Aorta (tissue), 5 donors: Measurements from ENCODE around the gene ASIC1. TPM values are rescaled to one million over a fixed set of nuclear protein-coding genes. Genes with fewer than 3 reads are reported as not detected.
A peak's percentile ranks its signal among the peaks of the same experiment; 100 is the strongest.

Experiments used
- ATAC-seq: fragments of 200-7000 bp; cut with Tn5 transposase; one replicate; pipeline ENCODE4 v1.9.1; 2022; ENCODE audit warnings: moderate library complexity; ENCODE audit not compliant: low FRiP score
- DNase-seq, 2 donors: peaks; one replicate each; pipeline ENCODE4 v3.0.0-alpha.2; 2020
- H3K27ac ChIP-seq, 2 donors: one replicate each; pipeline ENCODE4 v1.5.1; 2013; ENCODE audit warnings: low read length in 2 of 2, mild to moderate bottlenecking in 2 of 2, moderate library complexity in 2 of 2, control low read depth in 1 of 2, inconsistent platforms in 1 of 2, low read depth in 1 of 2
- H3K27me3 ChIP-seq, 2 donors: one replicate each; pipeline ENCODE4 v1.6.1; 2013; ENCODE audit warnings: control low read depth in 1 of 2, low read length in 1 of 2, mild to moderate bottlenecking in 1 of 2, moderate library complexity in 1 of 2; ENCODE audit not compliant: insufficient read depth in 2 of 2, control insufficient read depth in 1 of 2
- H3K36me3 ChIP-seq, 2 donors: one replicate each; pipeline ENCODE4 v1.6.1; 2013; ENCODE audit warnings: control low read depth in 1 of 2, low read length in 1 of 2, mild to moderate bottlenecking in 1 of 2; ENCODE audit not compliant: insufficient read depth in 2 of 2, control insufficient read depth in 1 of 2
- H3K4me1 ChIP-seq, 2 donors: one replicate each; pipeline ENCODE4 v1.6.1; 2013; ENCODE audit warnings: low read length in 2 of 2, control low read depth in 1 of 2, mild to moderate bottlenecking in 1 of 2, moderate library complexity in 1 of 2; ENCODE audit not compliant: insufficient read depth in 2 of 2, control insufficient read depth in 1 of 2
- H3K4me3 ChIP-seq, 2 donors: one replicate each; pipeline ENCODE4 v1.5.1; 2013; ENCODE audit warnings: low read length in 2 of 2, control low read depth in 1 of 2, mild to moderate bottlenecking in 1 of 2
- H3K9me3 ChIP-seq: one replicate; pipeline ENCODE4 v1.6.1; 2013; ENCODE audit warnings: mild to moderate bottlenecking, low read length; ENCODE audit not compliant: control insufficient read depth
- WGBS, 2 donors: extraction: QIAGEN DNeasy Blood & Tissue Kit; methylation state at CpG; one replicate each; pipeline ENCODE4 v1.1.7; 2013; 5-methylcytosine and 5-hydroxymethylcytosine counted together
- intact Hi-C, 2 donors: fragments of 100-400 bp; cut with DNase I; formaldehyde crosslinking; loops; one replicate each; pipeline versions ENCODE4 v1.14.2 to v1.15.0; 2022
- polyA plus RNA-seq, 2 donors: library from polyadenylated mRNA; stranded (reverse); fragments of 200-250 nt; gene quantifications; one replicate each; pipeline ENCODE4 v1.2.3, GENCODE V29; 2013
- total RNA-seq, 2 donors: library from RNA; stranded (reverse); fragmentation: NEBNext Ultra II Directional; extraction: Animal tissue kit (Norgen Biotek cat#: 25700); gene quantifications; one replicate each; pipeline ENCODE4 v1.2.1, GENCODE V29; 2021
- donor health status: healthy with polysubstance abuse.
- donor health status: Bipolar disorder and iron deficiency.
- donor health status: DM: no; HTN: no; CAD: no.
- donor health status: DM: no; HTN: no; CAD: no.
- donor health status: DM: yes; HTN: yes; CAD: no.

ASIC1 gene
- total and polyA plus RNA-seq, 4 donors: 0.39 to 5.8 (median 1.2) TPM; not detected in 1

DNA sequence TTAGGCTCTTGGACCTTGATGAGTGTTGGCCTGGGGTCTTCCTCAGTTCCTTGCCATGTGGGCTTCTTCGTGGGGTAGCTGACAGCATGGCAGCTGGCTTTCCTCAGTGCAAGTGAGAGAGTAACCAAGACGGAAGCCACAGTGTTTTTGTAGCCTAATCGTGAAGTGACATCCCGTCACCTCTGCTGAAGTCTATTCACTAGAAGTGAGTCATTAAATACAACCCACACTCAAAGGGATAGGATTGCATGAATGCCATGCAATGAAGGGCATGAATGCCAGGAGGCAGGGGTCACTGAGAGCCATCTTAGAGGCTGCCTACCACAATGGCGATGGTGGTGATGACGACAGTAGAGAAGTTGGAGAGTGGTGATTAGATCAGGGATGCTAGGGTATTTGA lies 13.5 kb upstream of the ASIC1 start:
- 71 to 78% methylated on average over 6 of the region's 6 CpGs for whole genome bisulfite sequencing, 2 donors
- ATAC-seq (no peak), DNase-seq (no peak)
- H3K4me1 ChIP-seq: no peaks in the 10 kb centered on the region
- no peak overlapping the region for H3K27ac ChIP-seq
- no peaks in the 10 kb centered on the region for H3K9me3 ChIP-seq
- H3K36me3 ChIP-seq: no peaks in the 10 kb centered on the region
- no peaks in the 10 kb centered on the region for H3K27me3 ChIP-seq
- intact Hi-C loops: no loop called here
- no peak overlapping the region for H3K4me3 ChIP-seq

DNA sequence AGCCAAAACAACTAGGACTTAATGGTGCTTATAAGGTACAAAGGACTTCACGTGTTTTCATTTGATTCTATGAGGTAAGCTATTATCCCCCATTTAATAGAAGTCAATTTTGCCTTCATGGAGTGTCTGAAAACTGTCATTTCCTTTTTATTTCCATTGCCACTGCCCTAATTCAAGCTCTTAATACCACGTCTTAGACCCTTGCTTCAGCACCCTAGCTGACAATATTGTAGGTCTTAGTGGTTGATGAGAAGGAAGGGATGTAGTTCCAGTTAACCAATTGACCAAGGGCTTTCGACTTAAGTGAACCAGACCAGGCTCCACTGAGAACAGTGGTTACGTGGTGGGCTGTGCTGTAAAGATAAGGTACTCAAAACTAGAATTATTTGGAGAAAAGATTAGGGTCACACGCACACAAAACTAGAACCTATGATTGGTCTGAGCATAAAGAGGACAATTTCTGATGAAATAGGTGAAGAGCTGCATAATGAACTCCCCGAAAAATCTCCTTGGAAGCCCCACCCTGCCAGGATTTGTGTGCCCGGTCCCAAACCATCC lies 9.6 kb upstream of the ASIC1 start:
- ATAC-seq: no peak
- Histone ChIP-seq H3K27ac (no peak overlapping the region), H3K4me1 (no peaks in the 10 kb centered on the region), H3K27me3 (no peaks in the 10 kb centered on the region), H3K36me3 (no peaks in the 10 kb centered on the region), H3K4me3 (no peak overlapping the region), H3K9me3 (no peaks in the 10 kb centered on the region)
- 93 to 94% methylated on average over 7 of the region's 7 CpGs for WGBS, 2 donors
- intact Hi-C loops: no loop called here
- DNase-seq: no peak

DNA sequence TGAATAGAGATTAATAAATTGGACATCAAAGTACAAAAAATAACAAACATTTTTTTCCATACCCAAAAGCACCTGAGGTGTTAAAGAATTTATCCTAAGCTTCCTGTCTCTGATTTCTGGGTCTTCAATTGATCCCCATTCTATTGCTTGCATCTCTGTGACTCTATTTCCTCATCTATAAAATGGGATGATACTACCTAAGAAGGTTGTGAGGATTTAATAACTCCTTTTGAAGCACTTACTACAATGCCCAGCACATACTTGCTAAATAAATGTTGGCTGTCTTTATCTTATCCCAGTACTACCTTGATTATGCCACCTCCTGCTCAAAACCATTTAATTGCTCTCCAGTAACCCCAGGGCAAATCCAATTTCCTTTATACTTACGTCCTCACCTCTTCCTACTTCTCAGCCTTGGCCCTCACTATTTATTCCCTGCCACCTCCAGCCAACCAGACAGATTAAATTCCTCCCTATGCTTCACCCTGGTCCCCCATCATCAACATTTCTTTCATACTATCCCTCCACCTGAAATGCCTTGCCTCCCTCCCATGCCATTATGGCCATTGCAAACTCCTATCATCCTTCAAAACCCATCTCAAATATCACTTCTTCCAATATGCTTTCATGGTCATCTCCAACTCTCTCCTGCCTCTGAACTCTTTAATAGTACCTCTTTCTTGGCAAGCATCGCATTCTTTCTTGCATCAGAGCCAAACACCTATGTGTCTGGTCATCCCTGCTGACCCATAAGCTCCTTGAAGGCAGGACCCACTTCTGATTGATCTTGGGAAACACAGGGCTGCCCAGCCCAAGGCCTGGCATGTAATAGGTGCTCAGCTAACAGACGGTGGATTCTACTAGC lies 7.9 kb upstream of the ASIC1 start:
- Histone ChIP-seq H3K36me3 (no peaks in the 10 kb centered on the region), H3K4me3 (no peak overlapping the region), H3K27me3 (no peaks in the 10 kb centered on the region), H3K9me3 (no peaks in the 10 kb centered on the region), H3K4me1 (no peaks in the 10 kb centered on the region), H3K27ac (no peak overlapping the region)
- WGBS, 2 donors: 92 to 94% methylated on average over 3 of the region's 3 CpGs
- DNase-seq: no peak
- no peak for ATAC-seq
- intact Hi-C loops: loop anchor here in 1 of 2 donors (10.0 kb wide), 2 partner anchors 185 to 275 kb away; no protein-coding TSS in a partner anchor

DNA sequence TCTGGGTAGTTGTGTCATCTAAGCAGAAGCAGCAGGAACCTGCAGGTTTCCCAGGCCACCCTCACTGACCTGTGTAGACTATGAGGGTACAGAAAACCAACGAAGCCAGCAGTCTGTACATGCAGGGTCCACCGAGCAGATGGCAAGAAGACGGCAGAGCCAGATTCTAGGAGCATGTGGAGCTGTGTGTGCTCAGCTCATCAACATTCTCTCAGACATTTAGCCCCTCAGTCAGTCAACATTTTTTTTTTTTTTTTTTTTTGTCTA lies 7.3 kb upstream of the ASIC1 start:
- Histone ChIP-seq H3K4me1 (no peaks in the 10 kb centered on the region), H3K36me3 (no peaks in the 10 kb centered on the region), H3K4me3 (no peak overlapping the region), H3K27ac (no peak overlapping the region), H3K27me3 (no peaks in the 10 kb centered on the region), H3K9me3 (no peaks in the 10 kb centered on the region)
- DNase-seq (no peak), ATAC-seq (no peak)
- WGBS, 2 donors: 82 to 90% methylated on average over 3 of the region's 3 CpGs
- intact Hi-C loops: loop anchor here in 1 of 2 donors (10.0 kb wide), 2 partner anchors 185 to 275 kb away; no protein-coding TSS in a partner anchor

DNA sequence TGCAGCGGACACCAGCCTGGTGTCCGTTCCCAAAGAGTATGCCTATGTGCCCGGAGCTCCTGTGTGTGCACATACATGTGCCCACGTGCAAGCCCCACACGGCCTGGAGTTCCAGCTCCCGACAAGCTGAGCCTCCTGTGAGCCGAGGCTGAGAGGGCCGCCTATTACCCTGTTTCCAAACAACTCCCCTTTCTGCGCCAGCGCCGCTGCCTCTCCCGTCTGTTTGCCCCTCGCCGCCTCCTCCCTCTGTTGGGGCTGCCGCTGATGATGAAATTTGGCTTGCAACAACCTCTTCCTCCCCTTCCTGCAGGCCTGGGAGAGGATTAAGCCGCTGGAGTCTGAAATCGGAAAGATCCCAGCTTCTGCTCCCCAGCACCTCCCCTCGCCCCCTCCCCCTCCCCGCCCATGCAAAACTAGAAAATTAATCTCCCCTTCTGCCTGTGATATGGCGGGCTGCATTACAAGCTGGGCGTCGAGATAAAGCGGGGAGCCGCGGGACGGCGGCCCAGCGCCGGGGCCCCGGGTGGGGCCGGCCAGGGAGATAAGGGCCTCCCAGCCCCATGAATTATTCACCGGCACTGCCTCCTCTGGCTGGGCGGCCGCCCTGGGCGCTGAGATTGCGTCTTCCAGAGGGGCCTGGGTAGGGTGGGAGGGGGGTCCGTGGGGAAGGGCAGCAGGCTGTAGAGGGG lies 6.8 kb upstream of the ASIC1 start:
- intact Hi-C loops: loop anchor here in 1 of 2 donors (10.0 kb wide), 2 partner anchors 186 to 276 kb away; no protein-coding TSS in a partner anchor
- no peaks in the 10 kb centered on the region for H3K27me3 ChIP-seq
- ATAC-seq (peak; percentile 79), DNase-seq (peak; percentile 83 to 87)
- WGBS, 2 donors: 2 to 3% methylated on average over 37 of the region's 37 CpGs
- H3K9me3 ChIP-seq: no peaks in the 10 kb centered on the region
- H3K27ac ChIP-seq: no peak overlapping the region
- H3K36me3 ChIP-seq: no peaks in the 10 kb centered on the region
- no peak overlapping the region for H3K4me3 ChIP-seq
- no peaks in the 10 kb centered on the region for H3K4me1 ChIP-seq

DNA sequence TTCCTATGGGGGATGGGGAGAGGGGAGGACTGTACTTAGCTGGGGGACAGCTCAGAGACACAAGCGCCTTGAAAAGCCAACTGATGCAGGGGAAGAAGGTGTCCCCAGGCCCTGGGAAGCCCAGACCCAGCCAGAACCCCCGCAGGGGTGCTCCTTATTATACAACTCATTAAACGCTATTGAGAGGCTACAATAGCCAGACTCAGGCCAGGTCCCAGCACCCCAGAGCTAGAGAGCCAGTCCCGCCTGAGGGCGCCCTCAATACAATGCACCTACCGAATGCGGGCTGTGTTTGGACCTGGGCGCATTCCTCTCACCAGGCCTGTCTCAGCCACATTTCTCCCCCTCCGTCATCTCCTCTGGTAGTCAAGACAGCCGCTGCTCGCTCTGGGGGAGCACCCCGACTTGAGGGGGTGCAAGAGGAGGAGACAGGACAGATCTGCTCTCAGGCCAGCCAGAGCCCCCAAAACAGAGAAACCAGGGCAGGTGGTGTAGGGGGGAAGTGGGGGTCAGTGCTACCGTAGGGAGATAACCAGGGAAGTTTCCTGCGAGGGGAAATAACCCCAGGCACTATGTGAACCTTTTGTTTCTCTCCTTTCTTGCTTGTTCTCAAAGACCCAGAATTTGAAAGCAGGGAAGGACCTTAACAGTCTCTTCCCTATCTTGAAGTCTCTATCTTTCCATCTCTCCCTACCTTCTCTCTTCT lies 6.1 kb upstream of the ASIC1 start:
- Histone ChIP-seq H3K36me3 (no peaks in the 10 kb centered on the region), H3K4me1 (no peaks in the 10 kb centered on the region), H3K27me3 (no peaks in the 10 kb centered on the region), H3K4me3 (no peak overlapping the region), H3K27ac (no peak overlapping the region), H3K9me3 (no peaks in the 10 kb centered on the region)
- peak; percentile 16 for ATAC-seq
- 84 to 88% methylated on average over 14 of the region's 14 CpGs for WGBS, 2 donors
- peak in 1 of 2 donors; percentile 25 for DNase-seq
- intact Hi-C loops: loop anchor here in 1 of 2 donors (10.0 kb wide), 2 partner anchors 186 to 276 kb away; no protein-coding TSS in a partner anchor

DNA sequence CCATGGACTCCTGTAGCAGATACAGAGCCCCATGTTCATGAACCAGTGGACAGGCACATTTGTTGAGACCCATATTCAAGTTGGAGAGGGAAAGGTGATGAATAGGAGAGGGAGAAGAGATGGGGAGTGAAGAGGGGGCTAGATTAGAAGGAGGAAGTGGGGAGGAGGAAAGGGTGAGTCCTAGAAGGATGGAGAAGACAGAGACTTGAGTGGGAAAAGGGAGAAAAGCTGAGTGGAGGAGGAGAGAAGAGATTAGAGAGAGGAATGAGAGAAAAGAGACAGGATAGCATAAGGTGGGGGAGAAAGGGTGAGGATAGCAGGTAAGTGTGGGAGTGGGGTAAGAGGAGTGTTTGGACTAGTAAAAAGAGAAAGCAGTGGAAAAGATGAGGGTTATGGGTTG lies 4.9 kb upstream of the ASIC1 start:
- Histone ChIP-seq H3K4me3 (no peak overlapping the region), H3K36me3 (no peaks in the 10 kb centered on the region), H3K9me3 (no peaks in the 10 kb centered on the region), H3K4me1 (no peaks in the 10 kb centered on the region), H3K27me3 (no peaks in the 10 kb centered on the region), H3K27ac (no peak overlapping the region)
- ATAC-seq: no peak
- DNase-seq: no peak
- intact Hi-C loops: loop anchor here in 1 of 2 donors (10.0 kb wide), 2 partner anchors 188 to 278 kb away; no protein-coding TSS in a partner anchor

DNA sequence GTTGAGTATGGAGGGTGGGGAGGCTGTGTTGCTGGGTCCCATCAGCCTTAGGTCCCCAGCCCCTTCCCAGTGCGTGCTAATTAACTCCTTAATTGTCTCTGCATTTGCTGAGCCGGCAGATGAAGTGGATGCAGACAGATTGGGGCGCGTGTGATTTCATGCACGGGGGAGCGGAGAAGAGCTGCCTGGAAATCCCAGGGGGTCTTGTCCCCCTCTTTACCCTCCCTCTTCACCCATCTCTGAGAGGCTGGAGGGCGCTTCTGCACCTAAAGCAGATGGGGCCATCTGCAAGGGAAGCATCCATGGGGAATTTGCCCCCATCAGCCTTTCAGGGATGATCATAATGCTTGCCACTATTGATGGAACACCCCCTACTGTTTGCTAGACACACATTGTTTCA lies 4.4 kb upstream of the ASIC1 start:
- H3K36me3 ChIP-seq: no peaks in the 10 kb centered on the region
- no peaks in the 10 kb centered on the region for H3K9me3 ChIP-seq
- DNase-seq: no peak
- intact Hi-C loops: loop anchor here in 1 of 2 donors (10.0 kb wide), 2 partner anchors 188 to 278 kb away; no protein-coding TSS in a partner anchor
- H3K4me1 ChIP-seq: no peaks in the 10 kb centered on the region
- no peak overlapping the region for H3K4me3 ChIP-seq
- H3K27ac ChIP-seq: no peak overlapping the region
- H3K27me3 ChIP-seq: no peaks in the 10 kb centered on the region
- WGBS, 2 donors: 95 to 97% methylated on average over 7 of the region's 7 CpGs
- no peak for ATAC-seq
